Panc1 (cell line): ENCODE measurements around the gene AHNAK. TPM values are rescaled to one million over a fixed set of nuclear protein-coding genes. Genes with fewer than 3 reads are reported as not detected.

Experiments
- ATAC-seq: fragments of 200-7000 bp; cut with Tn5 transposase; 2 replicates; pipeline ENCODE4 v1.9.1; 2020; ENCODE audit warnings: mild to moderate bottlenecking, moderate library complexity
- BruUV-seq: library from RNA; stranded (reverse); fragments of 400-500 nt; replicated peaks from 2 replicates; lab custom pipeline; 2021; lab: Mats Ljungman, UMichigan
- CTCF ChIA-PET: fragments of 300-600 bp; sonication (Branson Sonifier 250); formaldehyde crosslinking; loops from one replicate; lab custom pipeline; 2022; ENCODE audit warnings: antibody characterized with exemption; lab: Charles Lee
- POLR2A ChIA-PET: fragments of 300-600 bp; sonication (Branson Sonifier 250); formaldehyde crosslinking; loops from one replicate; lab custom pipeline; 2022; ENCODE audit warnings: antibody characterized with exemption; lab: Charles Lee
- DNase-seq: peaks from one replicate; pipeline ENCODE4 v3.0.0-alpha.2; 2010; ENCODE audit warnings: low read depth, low spot score
- H3K27ac ChIP-seq: 2 replicates; pipeline ENCODE4 v1.5.1; 2011; ENCODE audit warnings: mild to moderate bottlenecking, low read length, inconsistent platforms
- H3K27me3 ChIP-seq: fragments of 200-500 bp; sonication (Bioruptor generic); 2 replicates; pipeline ENCODE4 v1.6.0; 2014; ENCODE audit warnings: low read length, inconsistent platforms; ENCODE audit not compliant: control insufficient read depth, insufficient read depth
- H3K36me3 ChIP-seq: fragments of 200-500 bp; sonication (Bioruptor generic); 2 replicates; pipeline ENCODE4 v1.5.1; 2014; ENCODE audit warnings: inconsistent platforms, mild to moderate bottlenecking, low read length, moderate library complexity; ENCODE audit not compliant: control insufficient read depth, insufficient read depth
- H3K4me1 ChIP-seq: 2 replicates; pipeline ENCODE4 v1.5.1; 2011; ENCODE audit warnings: inconsistent platforms, mild to moderate bottlenecking, low read length, moderate library complexity; ENCODE audit not compliant: control insufficient read depth, insufficient read depth
- H3K4me3 ChIP-seq, 2 experiments: 2 replicates each; pipeline ENCODE4 v1.5.1; 2011 to 2012; ENCODE audit warnings: low read depth in 2 of 2, low read length in 2 of 2, mild to moderate bottlenecking in 2 of 2, inconsistent platforms in 1 of 2, moderate library complexity in 1 of 2
- H3K9me3 ChIP-seq: fragments of 200-500 bp; sonication (Bioruptor generic); 2 replicates; pipeline ENCODE4 v1.5.1; 2014; ENCODE audit warnings: low read depth, mild to moderate bottlenecking, inconsistent platforms, low read length, moderate library complexity; ENCODE audit not compliant: control insufficient read depth, insufficient read depth
- POLR2AphosphoS5 ChIP-seq: IDR thresholded peaks from 2 replicates; pipeline ENCODE4 v1.6.1; 2012; ENCODE audit warnings: mild to moderate bottlenecking, low read depth, low read length, moderate library complexity
- REST ChIP-seq, 2 experiments: IDR thresholded peaks; 2 replicates each; pipeline ENCODE4 v1.6.1; 2011 to 2012; ENCODE audit warnings: low read depth in 2 of 2, control low read depth in 1 of 2, low read length in 1 of 2, mild to moderate bottlenecking in 1 of 2, moderate library complexity in 1 of 2; ENCODE audit not compliant: insufficient read depth in 1 of 2
- SIN3A ChIP-seq: IDR thresholded peaks from 2 replicates; pipeline ENCODE4 v1.6.1; 2012; ENCODE audit warnings: low read depth, mild to moderate bottlenecking, low read length, moderate library complexity, borderline replicate concordance; ENCODE audit not compliant: insufficient read depth
- TCF7L2 ChIP-seq: IDR thresholded peaks from 2 replicates; pipeline ENCODE4 v1.6.1; 2011; ENCODE audit warnings: mild to moderate bottlenecking, low read depth, low read length, inconsistent platforms
- in situ Hi-C: cut with HindIII; loops from 2 replicates; pipeline ENCODE4 v1.10.0; 2016; ENCODE audit warnings: low sequenced_read_pairs, low pct_unique_long_range_greater_than_20kb
- intact Hi-C: fragments of 100-400 bp; cut with micrococcal nuclease; formaldehyde crosslinking; loops from one replicate; pipeline ENCODE4 v1.10.0; 2022; ENCODE audit not compliant: unreplicated experiment
- total RNA-seq: library from RNA; stranded (reverse); gene quantifications from one replicate; pipeline ENCODE4 v1.2.1, GENCODE V29; 2021; ENCODE audit not compliant: unreplicated experiment
- TF ChIP-seq, protein P1 (sequence below): fragments of 450-650 bp; IDR thresholded peaks from 2 replicates; pipeline ENCODE4 v1.5.1; 2017; ENCODE audit warnings: mild to moderate bottlenecking

The AHNAK gene
- total RNA-seq, 1 experiment from 2014 or later, result 844 TPM

- DNase-seq (no peak), ATAC-seq (no peak)
- no peaks in the 10 kb centered on the region for H3K9me3 ChIP-seq
- TF ChIP-seq TCF7L2, result no peak
- TF ChIP-seq POLR2AphosphoS5, result no peak
- TF ChIP-seq REST (IDR thresholded peaks at IDR 0.05; ENCODE audit: insufficient read depth in 1 of 2, low read depth in 2 of 2, low read length in 1 of 2), result no peak
- TF ChIP-seq, protein P1, sequence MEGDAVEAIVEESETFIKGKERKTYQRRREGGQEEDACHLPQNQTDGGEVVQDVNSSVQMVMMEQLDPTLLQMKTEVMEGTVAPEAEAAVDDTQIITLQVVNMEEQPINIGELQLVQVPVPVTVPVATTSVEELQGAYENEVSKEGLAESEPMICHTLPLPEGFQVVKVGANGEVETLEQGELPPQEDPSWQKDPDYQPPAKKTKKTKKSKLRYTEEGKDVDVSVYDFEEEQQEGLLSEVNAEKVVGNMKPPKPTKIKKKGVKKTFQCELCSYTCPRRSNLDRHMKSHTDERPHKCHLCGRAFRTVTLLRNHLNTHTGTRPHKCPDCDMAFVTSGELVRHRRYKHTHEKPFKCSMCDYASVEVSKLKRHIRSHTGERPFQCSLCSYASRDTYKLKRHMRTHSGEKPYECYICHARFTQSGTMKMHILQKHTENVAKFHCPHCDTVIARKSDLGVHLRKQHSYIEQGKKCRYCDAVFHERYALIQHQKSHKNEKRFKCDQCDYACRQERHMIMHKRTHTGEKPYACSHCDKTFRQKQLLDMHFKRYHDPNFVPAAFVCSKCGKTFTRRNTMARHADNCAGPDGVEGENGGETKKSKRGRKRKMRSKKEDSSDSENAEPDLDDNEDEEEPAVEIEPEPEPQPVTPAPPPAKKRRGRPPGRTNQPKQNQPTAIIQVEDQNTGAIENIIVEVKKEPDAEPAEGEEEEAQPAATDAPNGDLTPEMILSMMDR, result no peak
- TF ChIP-seq SIN3A, result no peak
- POLR2A ChIA-PET, result interaction anchor here (0.5 to 0.6 kb wide), 2 partner anchors 9 to 26 kb away, joined by 3 to 6 read pairs; no protein-coding TSS in a partner anchor
- H3K4me3 ChIP-seq, result no peak overlapping the region
- no peak overlapping the region; the same call in 1 of the 2 replicates for H3K27ac ChIP-seq
- in situ Hi-C loops (no loop called here), intact Hi-C loops (no loop called here)
- no peaks in the 10 kb centered on the region for H3K27me3 ChIP-seq
- no TSS peak for BruUV-seq
- CTCF ChIA-PET, result interaction anchor here (1.1 kb wide), 1 partner anchor 14 kb away, joined by 5 read pairs; no protein-coding TSS in a partner anchor
- peaks cover 13% of the 10 kb centered on the region; the same call in 1 of the 2 replicates for H3K4me1 ChIP-seq
- no peaks in the 10 kb centered on the region for H3K36me3 ChIP-seq
These were observed 135.6 kb downstream of the AHNAK start for GRCh38 chr11:62410972-62411371.

- no peak for TF ChIP-seq SIN3A
- TF ChIP-seq TCF7L2, result no peak
- no peak for TF ChIP-seq POLR2AphosphoS5
- no peak for TF ChIP-seq REST (IDR thresholded peaks at IDR 0.05; ENCODE audit: insufficient read depth in 1 of 2, low read depth in 2 of 2, low read length in 1 of 2)
- TF ChIP-seq, protein P1, result no peak
- BruUV-seq, result no TSS peak
- peaks cover 13% of the 10 kb centered on the region; the same call in 1 of the 2 replicates for H3K4me1 ChIP-seq
- no peak overlapping the region for H3K4me3 ChIP-seq
- no peaks in the 10 kb centered on the region for H3K36me3 ChIP-seq
- ATAC-seq, result no peak
- H3K27me3 ChIP-seq, result no peaks in the 10 kb centered on the region
- H3K9me3 ChIP-seq, result no peaks in the 10 kb centered on the region
- ChIA-PET CTCF (no interaction called here), POLR2A (no interaction called here)
- no peak overlapping the region for H3K27ac ChIP-seq
- intact Hi-C loops, result no loop called here
- in situ Hi-C loops, result no loop called here
- DNase-seq, result no peak
These were observed 136.8 kb downstream of the AHNAK start for GRCh38 chr11:62409831-62410230.
